SK-N-SH (cell line): ENCODE data around the gene CYP4F11. TPM values are rescaled to one million over a fixed set of nuclear protein-coding genes. Genes with fewer than 3 reads are reported as not detected.

ENCODE experiments used
- CTCF ChIA-PET: fragments of 300-600, 350-600 bp; formaldehyde crosslinking; extraction: SDS; loops from one replicate; lab custom pipeline; 2021; lab: Yijun Ruan, JAX
- POLR2A ChIA-PET: fragments of 350-600 bp; sonication (Branson Sonifier 250); formaldehyde crosslinking; extraction: SDS; loops from one replicate; lab custom pipeline; 2020; ENCODE audit warnings: antibody characterized with exemption, inconsistent platforms; lab: Yijun Ruan, JAX
- DNase-seq: peaks from one replicate; pipeline ENCODE4 v3.0.0; 2012
- H2AFZ ChIP-seq: fragments of 200-600 bp; sonication (generic); 2 replicates; pipeline ENCODE4 v1.8.1; 2016; ENCODE audit warnings: antibody characterized with exemption, mild to moderate bottlenecking, low read depth
- H3F3A ChIP-seq: fragments of 200-600 bp; sonication (generic); replicated peaks from 2 replicates; pipeline ENCODE3; 2016; ENCODE audit warnings: antibody characterized with exemption, mild to moderate bottlenecking; ENCODE audit not compliant: insufficient read depth
- H3K27ac ChIP-seq, 2 experiments: fragments of 200-500 bp in 1 of 2; fragments of 200-600 bp in 1 of 2; sonication (Bioruptor generic) in 1 of 2; sonication (generic), shearing (Covaris generic) in 1 of 2; 2 replicates each; pipeline versions ENCODE4 v1.5.1 to v1.6.1; 2014 to 2016; ENCODE audit warnings: low read depth in 2 of 2, inconsistent platforms in 1 of 2, low read length in 1 of 2, mild to moderate bottlenecking in 1 of 2, mixed read lengths in 1 of 2
- H3K27me3 ChIP-seq: fragments of 200-600 bp; sonication (generic), shearing (Covaris generic); 2 replicates; pipeline ENCODE4 v1.6.1; 2016; ENCODE audit warnings: mixed run types; ENCODE audit not compliant: insufficient read depth
- H3K36me3 ChIP-seq, 2 experiments: fragments of 200-500 bp in 1 of 2; fragments of 200-600 bp in 1 of 2; sonication (Bioruptor generic) in 1 of 2; sonication (generic) in 1 of 2; replicated peaks in 1 of 2; 2 replicates each; pipeline versions ENCODE3 to v1.5.1; 2014 to 2016; ENCODE audit warnings: low read length in 1 of 2, mild to moderate bottlenecking in 1 of 2; ENCODE audit not compliant: insufficient read depth in 2 of 2, control insufficient read depth in 1 of 2
- H3K4me1 ChIP-seq, 2 experiments: fragments of 200-500 bp in 1 of 2; fragments of 200-600 bp in 1 of 2; sonication (Bioruptor generic) in 1 of 2; sonication (generic), shearing (Covaris generic) in 1 of 2; 2 replicates each; pipeline versions ENCODE4 v1.5.1 to v1.6.1; 2014 to 2016; ENCODE audit warnings: low read depth in 1 of 2, low read length in 1 of 2, mixed run types in 1 of 2; ENCODE audit not compliant: insufficient read depth in 2 of 2, control insufficient read depth in 1 of 2
- H3K4me2 ChIP-seq: fragments of 200-600 bp; sonication (generic), shearing (Covaris generic); 2 replicates; pipeline ENCODE4 v1.6.1; 2017; ENCODE audit warnings: mixed run types
- H3K4me3 ChIP-seq, 2 experiments: fragments of 200-500 bp in 1 of 2; fragments of 200-600 bp in 1 of 2; sonication (Bioruptor generic) in 1 of 2; sonication (generic), shearing (Covaris generic) in 1 of 2; 2 replicates each; pipeline versions ENCODE4 v1.5.1 to v1.8.1; 2014 to 2016; ENCODE audit warnings: low read depth in 2 of 2, inconsistent platforms in 1 of 2, low read length in 1 of 2, mild to moderate bottlenecking in 1 of 2, mixed read lengths in 1 of 2, moderate library complexity in 1 of 2
- H3K79me2 ChIP-seq: fragments of 200-600 bp; sonication (generic); 2 replicates; pipeline ENCODE4 v1.8.1; 2017; ENCODE audit warnings: mild to moderate bottlenecking; ENCODE audit not compliant: insufficient read depth
- H3K9ac ChIP-seq: fragments of 200-600 bp; sonication (generic); 2 replicates; pipeline ENCODE4 v1.6.1; 2017; ENCODE audit warnings: mixed run types
- H3K9me2 ChIP-seq: fragments of 200-600 bp; sonication (generic); 2 replicates; pipeline ENCODE4 v1.6.1; 2017; ENCODE audit warnings: mixed run types
- H3K9me3 ChIP-seq: fragments of 200-600 bp; sonication (generic); 2 replicates; pipeline ENCODE4 v1.6.1; 2017; ENCODE audit warnings: mixed run types, mild to moderate bottlenecking, moderate library complexity
- H4K20me1 ChIP-seq: fragments of 200-600 bp; sonication (generic); 2 replicates; pipeline ENCODE4 v1.6.1; 2017; ENCODE audit warnings: mild to moderate bottlenecking, mixed run types; ENCODE audit not compliant: insufficient read depth
- CTCF ChIP-seq: fragments of 200-600 bp; sonication (generic); IDR thresholded peaks from 2 replicates; pipeline ENCODE4 v1.6.1; 2017; ENCODE audit warnings: antibody characterized with exemption, mild to moderate bottlenecking, moderate library complexity
- EP300 ChIP-seq, 2 experiments: IDR thresholded peaks; 2 replicates each; pipeline versions ENCODE4 v1.4.0 to v1.6.1; 2012; ENCODE audit warnings: borderline replicate concordance in 1 of 2, low read depth in 1 of 2, low read length in 1 of 2
- FOXJ3 ChIP-seq: sonication (generic); formaldehyde crosslinking; IDR thresholded peaks from 2 replicates; pipeline ENCODE4 v1.5.1; 2020; ENCODE audit warnings: mild to moderate bottlenecking, missing genetic modification reagents
- MAX ChIP-seq: IDR thresholded peaks from 2 replicates; pipeline ENCODE4 v1.4.0; 2012; ENCODE audit warnings: low read depth
- RCOR1 ChIP-seq: fragments of 150-350 bp; IDR thresholded peaks from 2 replicates; pipeline ENCODE4 v1.6.1; 2017; ENCODE audit warnings: antibody characterized with exemption, low read length
- REST ChIP-seq: IDR thresholded peaks from 2 replicates; pipeline ENCODE4 v1.6.1; 2012; ENCODE audit warnings: mild to moderate bottlenecking, low read depth, low read length, moderate library complexity
- RFX5 ChIP-seq: IDR thresholded peaks from 2 replicates; pipeline ENCODE4 v1.6.1; 2012; ENCODE audit warnings: mild to moderate bottlenecking, improper control_type of control experiment, low read length
- RXRA ChIP-seq: IDR thresholded peaks from 2 replicates; pipeline ENCODE4 v1.4.0; 2012; ENCODE audit warnings: low read depth, mild to moderate bottlenecking, borderline replicate concordance
- SMC3 ChIP-seq: IDR thresholded peaks from 2 replicates; pipeline ENCODE4 v1.6.1; 2012; ENCODE audit warnings: low read depth, low read length, improper control_type of control experiment
- TAF1 ChIP-seq: IDR thresholded peaks from 2 replicates; pipeline ENCODE4 v1.6.1; 2012; ENCODE audit warnings: low read depth, mild to moderate bottlenecking, low read length, moderate library complexity, borderline replicate concordance
- USF2 ChIP-seq: fragments of 150-350 bp; IDR thresholded peaks from 2 replicates; pipeline ENCODE4 v1.6.1; 2017; ENCODE audit warnings: antibody characterized with exemption, low read length, low read depth, borderline replicate concordance
- WGBS: methylation state at CpG from one replicate; pipeline ENCODE4 v1.1.6; 2017; ENCODE audit warnings: low lambda C conversion rate; 5-methylcytosine and 5-hydroxymethylcytosine counted together
- polyA plus RNA-seq, 3 experiments: library from polyadenylated mRNA; depleted of rRNA; stranded (reverse); fragments of >200 nt; gene quantifications; 2 replicates each; pipeline ENCODE4 v1.2.3, GENCODE V29; 2012

The CYP4F11 gene
- 0.23 and 0.31 TPM in 2 replicates for polyA plus RNA-seq (2012; rRNA removed)
- polyA plus RNA-seq (2012; cell fraction: cytosol; rRNA removed) = 0.14 and 0.17 TPM in 2 replicates
- polyA plus RNA-seq (2012; cell fraction: nucleus; rRNA removed) = 0.69 and 0.96 TPM in 2 replicates

- H3K9me3 ChIP-seq = no peaks in the 10 kb centered on the region
- TF ChIP-seq FOXJ3 (CRISPR knock-in tag) (no peak), RFX5 (no peak), TAF1 (no peak), USF2 (no peak), REST (no peak), EP300 (IDR thresholded peaks at IDR 0.05; ENCODE audit: borderline replicate concordance in 1 of 2, low read depth in 1 of 2, low read length in 1 of 2) (no peak), CTCF (no peak), RCOR1 (no peak), MAX (no peak), RXRA (no peak), SMC3 (no peak)
- no peak within 1 kb of the TSS for H3K27ac ChIP-seq
- H3K27me3 ChIP-seq = no peaks in the 10 kb centered on the region; the same call in 1 of the 2 replicates
- H3F3A ChIP-seq = no peaks in the 10 kb centered on the region
- no peaks in the 10 kb centered on the region for H4K20me1 ChIP-seq
- no peak within 1 kb of the TSS for H2AFZ ChIP-seq
- WGBS = 1% methylated on average over 6 of the region's 10 CpGs
- no peaks in the 10 kb centered on the region for H3K36me3 ChIP-seq
- no peaks in the 10 kb centered on the region for H3K9me2 ChIP-seq
- no peak for DNase-seq
- ChIA-PET POLR2A (interaction anchor here (0.6 kb wide), 1 partner anchor 11 kb away, joined by 3 read pairs; no protein-coding TSS in a partner anchor), CTCF (interaction anchor here (1.2 kb wide), 1 partner anchor 10 kb away, joined by 3 read pairs; no protein-coding TSS in a partner anchor)
- no peak within 1 kb of the TSS for H3K4me2 ChIP-seq
- no peaks in the 10 kb centered on the region for H3K79me2 ChIP-seq
- H3K4me3 ChIP-seq = no peak within 1 kb of the TSS
- H3K9ac ChIP-seq = no peak within 1 kb of the TSS
- no peaks in the 10 kb centered on the region for H3K4me1 ChIP-seq
Observed at GRCh38 chr19:15934332-15935078, at the start of gene CYP4F11. Gene CYP4F11, minus strand, starts transcription at chr19:15934529. Its CDS starts 121 bp downstream, at chr19:15934408.
